Erythroblast (primary cell): ENCODE measurements around the gene EYS.

Experiments
- GATA1 ChIP-seq: IDR thresholded peaks from 2 replicates; pipeline ENCODE4 v1.6.1; 2011; ENCODE audit warnings: low read depth, mild to moderate bottlenecking, control low read depth, low read length, moderate library complexity
- POLR2A ChIP-seq: IDR thresholded peaks from 2 replicates; pipeline ENCODE4 v1.6.1; 2011; ENCODE audit warnings: mild to moderate bottlenecking, low read length

DNA sequence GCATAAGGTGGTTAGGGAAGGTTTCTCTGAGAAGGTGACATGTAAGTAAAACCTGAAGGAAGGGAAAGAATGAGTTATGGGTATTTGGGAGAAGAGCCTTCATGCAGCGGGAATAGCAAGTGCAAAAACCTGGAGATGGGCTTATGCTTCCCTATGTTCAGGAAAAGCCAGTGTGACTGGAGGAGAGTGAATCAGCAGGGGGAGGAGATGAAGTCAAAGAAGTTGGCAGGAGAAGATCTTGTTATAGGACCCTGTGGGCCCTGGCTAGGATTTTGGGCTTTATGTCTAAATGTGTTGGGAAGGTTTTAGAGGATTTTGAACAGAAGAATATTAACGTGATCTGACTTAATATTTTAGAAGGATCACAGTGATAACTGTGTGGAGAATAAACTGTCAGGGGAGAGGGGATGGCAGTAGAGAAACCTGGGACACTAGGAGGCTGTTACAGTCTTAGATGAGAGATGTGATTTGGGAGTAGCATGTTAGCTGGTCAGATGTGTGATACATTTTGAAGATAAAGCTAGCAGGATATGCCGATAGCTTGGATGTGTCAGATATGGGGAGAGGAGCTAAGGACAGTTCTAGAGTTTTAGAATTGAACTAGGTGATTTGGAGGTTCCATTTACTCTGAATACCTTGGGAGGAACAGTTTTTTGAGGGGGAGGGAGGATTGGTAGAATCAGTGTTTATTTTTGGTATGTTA is 2030.5 kb downstream of the EYS start:
- TF ChIP-seq POLR2A (no peak), GATA1 (no peak)
